GM08714 (cell line): ENCODE measurements around the gene KMT2D.

Source experiments
- H3K4me3 ChIP-seq: fragments of 200-500 bp; sonication (Bioruptor generic); 2 replicates; pipeline ENCODE4 v1.5.1; 2014; ENCODE audit warnings: mild to moderate bottlenecking, low read length, inconsistent platforms
- ZNF274 ChIP-seq: IDR thresholded peaks from 2 replicates; pipeline ENCODE4 v1.6.1; 2012; ENCODE audit warnings: mild to moderate bottlenecking, low read depth, low read length

The KMT2D gene

DNA sequence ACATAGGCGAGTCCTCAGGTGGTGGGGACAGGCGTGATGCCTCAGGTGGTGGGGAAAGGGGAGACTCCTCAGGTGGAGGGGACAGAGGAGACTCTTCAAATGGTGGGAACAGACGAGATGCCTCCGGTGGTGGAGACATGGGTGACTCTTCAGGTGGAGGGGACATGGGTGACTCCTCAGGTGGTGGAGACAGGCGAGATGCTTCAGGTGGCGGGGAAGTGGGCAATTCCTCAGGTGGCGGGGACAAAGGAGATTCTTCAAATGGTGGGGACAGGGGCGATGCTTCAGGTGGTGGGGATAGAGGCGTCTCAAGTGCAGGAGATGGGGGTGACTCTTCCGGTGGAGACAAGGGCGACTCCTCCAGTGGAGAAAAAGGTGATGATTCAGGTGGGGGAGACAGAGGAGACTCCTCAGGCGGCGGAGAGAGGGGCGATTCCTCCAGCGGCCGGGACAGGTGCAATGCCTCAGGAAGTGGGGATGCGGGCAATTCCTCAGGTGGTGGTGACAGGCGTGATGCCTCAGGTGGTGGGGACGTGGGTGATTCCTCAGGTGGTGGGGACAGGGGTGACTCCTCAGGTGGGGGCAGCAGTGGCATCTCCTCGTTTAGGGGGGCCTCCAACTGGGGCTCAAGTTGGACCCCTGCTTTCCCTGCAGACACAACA is 8.7 kb downstream of the KMT2D start:
- TF ChIP-seq ZNF274, result no peak
- H3K4me3 ChIP-seq, result no peak overlapping the region

DNA sequence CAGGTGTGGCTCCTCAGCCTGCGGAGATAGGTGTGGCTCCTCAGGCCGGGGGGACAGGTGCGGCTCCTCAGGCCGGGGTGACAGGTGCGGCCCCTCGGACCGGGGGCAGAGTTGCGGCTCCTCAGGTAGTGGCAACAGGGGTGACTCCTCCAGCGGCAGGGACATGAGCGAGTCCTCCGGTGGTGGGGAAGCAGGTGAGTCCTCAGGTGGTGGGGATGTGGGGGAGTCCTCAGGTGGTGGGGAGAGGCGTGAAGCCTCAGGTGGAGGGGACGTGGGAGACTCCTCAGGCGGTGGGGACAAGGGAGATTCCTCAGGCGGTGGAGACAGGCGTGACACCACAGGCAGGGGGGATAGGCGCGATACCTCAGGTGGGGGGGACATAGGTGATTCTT is 9.2 kb downstream of the KMT2D start:
- no peak for TF ChIP-seq ZNF274
- no peak overlapping the region for H3K4me3 ChIP-seq

DNA sequence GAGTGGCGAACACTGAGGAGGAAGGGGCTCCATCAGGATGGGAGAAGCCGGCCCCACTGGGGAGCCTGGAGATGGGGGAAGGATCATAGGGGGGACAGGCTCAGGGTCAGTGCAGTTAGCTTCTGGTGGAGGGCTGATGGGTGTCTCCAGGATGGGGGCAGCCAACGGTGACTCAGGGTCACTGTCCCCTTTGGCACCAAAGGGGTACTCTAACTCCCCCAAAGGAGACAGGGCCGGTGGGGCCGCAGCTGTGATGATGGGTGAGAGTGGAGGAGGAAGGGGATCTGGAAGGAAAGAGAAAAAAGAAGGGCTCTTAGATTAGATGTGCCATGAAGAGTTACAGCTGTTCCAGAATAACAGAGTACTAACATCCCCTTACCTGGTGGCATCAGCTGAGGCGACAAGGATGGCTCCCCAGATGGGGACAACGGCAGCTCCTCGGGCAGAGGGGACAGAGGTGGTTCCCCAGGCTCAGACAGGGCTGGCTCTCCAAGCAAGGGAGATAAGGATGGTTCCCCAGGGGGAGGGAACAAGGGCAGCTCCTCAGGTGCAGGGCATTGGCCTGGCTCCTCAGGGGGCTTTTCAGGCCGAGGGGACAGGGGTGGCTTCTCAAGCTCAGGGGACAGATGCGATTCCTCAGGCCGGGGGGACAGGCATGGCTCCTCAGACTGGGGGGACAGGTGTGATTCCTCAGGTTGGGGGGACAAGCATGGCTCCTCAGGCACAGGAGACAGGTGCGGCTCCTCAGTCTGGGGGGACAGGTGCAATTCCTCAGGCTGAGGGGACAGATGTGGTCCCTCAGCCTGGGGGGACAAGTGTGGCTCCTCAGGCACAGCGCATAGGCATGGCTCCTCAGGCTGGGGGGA is 9.9 kb downstream of the KMT2D start:
- no peak overlapping the region for H3K4me3 ChIP-seq
- TF ChIP-seq ZNF274, result no peak

DNA sequence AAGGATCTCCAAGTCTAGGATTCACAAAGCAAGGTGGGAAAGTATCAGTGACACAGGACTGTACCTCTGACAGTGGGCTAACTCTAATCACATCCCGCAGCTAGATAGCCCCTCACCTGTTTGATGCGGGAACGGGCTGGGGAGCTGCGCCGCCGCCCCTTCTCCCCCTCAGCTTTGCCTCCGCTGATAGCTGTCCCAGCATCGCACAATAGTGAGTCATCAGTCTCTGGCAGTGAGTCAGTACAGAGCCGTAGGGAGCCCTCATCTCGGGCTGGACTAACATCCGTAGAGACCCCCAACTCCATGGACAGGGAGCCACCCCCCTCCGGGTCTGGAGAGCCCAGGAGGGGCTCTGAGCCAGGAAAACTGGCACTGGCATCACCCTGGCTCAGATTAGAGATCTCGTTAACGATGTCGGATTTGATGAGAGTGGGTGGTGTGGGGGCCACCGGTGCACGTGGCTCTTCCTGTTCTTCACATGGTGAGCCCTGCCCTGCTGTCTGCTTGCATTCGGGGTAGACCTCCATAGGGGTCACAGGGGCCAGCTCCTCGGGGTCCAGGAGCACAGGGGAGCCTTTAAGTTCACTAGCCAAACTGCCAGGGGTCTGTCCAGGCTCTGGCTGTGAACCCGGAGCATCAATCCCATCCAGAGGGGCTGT is 10.9 kb downstream of the KMT2D start:
- no peak for TF ChIP-seq ZNF274

DNA sequence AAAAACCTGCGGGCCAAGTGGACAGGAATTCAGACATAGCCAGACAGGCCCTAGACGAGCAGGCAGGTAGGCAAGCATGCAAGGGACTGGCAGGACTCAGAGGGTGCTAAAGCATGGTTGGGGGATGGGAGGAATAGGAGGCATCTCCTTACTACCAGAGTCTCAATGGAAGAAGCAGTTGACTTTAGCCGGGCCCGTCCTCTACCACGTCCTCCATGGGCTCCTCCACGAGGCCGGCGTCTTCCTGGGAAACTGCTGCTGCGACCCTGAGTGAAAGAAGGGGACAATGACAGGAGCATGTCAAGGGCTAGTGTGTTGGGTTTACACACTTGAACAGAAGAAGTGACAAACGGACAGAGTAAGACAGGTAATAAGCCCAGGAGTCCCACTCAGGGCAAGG is 11.6 kb downstream of the KMT2D start:
- no peak for TF ChIP-seq ZNF274
- H3K4me3 ChIP-seq, result no peak overlapping the region

More for the DNA sequence above, 10.9 kb downstream of the KMT2D start:
- no peak overlapping the region for H3K4me3 ChIP-seq

DNA sequence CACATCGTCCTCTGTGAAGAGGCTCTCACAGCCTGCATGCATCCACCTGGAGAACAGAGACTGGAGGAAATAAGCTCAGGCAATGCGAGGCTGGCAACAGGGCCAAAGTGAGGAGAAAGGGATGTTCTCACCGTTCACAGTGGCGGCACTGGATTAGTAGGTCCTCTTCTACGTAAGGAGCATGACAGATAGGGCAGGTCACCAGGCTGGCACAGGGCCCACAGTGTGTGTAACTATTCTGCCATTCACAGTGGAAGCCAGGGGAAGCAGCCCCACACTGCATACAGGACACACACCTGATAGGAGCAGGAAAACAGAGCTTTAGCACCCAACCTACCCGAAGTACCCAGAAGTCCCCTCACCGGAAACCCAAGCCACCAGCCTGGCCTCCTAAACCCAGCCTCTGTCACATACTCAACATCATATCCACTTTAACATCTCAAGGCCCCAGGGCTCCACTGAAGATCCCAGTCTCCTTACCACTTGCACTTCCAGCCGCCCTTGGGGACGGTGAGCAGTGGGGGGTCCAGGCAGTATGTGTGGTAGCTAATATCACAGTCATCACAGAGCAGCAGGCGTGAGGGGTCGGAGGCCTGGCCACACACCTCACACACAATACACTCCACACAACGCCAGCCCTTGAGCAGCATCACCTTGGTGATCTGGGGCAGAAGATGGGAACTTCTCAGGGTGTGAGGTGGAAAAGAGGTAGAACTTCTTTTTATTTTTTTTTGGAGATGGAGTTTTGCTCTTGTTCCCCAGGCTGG is 14.3 kb downstream of the KMT2D start:
- no peak for TF ChIP-seq ZNF274
- no peak overlapping the region for H3K4me3 ChIP-seq

DNA sequence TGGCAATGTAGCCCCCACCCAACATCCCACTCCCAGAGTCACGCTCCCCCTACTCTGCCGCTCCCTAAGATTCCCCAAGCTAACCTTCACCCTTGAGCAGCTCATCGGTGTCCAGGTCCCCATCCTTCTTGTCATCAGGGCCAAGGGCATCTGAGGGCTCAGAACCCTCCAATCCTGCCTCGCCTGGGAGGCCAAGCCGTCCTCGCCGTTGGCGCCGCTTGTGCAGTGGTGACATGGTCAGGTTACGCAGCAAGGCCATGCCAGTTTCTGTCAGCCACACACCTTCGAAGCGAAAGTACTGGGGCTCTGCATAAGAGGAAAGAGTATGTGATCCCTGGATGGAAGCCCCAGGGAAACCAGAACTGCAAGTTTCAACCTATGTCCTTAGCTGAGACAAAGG is 15.9 kb downstream of the KMT2D start:
- no peak overlapping the region for H3K4me3 ChIP-seq
- no peak for TF ChIP-seq ZNF274

DNA sequence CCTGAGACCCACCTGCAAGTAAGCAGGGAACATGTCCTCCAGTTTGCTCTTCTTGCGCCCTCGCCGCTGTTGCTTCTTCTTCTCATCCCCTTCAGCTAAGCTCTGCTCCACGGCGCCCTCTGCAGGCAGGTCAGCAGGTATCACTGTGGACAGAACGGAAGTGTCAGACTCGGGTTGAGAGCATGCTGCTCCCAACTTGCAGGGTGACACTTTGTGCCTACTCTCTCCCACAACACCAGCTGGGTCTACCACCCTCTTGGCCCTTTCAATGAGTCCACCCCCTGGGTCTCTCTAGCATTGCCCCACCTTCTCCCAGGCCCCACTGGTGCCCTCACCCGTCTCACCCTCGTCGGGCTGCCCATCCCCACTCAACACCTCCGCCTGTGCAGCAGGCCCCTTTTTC is 16.7 kb downstream of the KMT2D start:
- no peak overlapping the region for H3K4me3 ChIP-seq
- no peak for TF ChIP-seq ZNF274

DNA sequence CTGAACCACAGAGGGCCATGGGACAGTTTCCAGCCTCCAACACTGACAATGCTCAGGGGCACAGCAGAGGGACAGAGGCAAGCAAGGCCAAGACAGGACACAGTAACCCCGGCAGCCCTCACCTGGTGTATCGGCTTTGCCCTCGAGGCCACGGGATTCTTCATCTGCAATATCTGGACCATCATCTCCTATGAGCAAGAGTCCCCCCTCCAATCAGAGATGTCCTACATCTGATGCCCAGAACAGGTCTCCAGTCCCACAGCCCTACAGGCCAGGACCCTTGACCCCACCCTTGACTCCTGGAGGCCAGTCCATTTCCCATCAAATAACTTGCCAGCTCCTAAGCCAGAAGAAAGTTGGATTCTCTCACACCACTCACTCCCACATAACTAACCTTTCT is 17.4 kb downstream of the KMT2D start:
- no peak for TF ChIP-seq ZNF274

DNA sequence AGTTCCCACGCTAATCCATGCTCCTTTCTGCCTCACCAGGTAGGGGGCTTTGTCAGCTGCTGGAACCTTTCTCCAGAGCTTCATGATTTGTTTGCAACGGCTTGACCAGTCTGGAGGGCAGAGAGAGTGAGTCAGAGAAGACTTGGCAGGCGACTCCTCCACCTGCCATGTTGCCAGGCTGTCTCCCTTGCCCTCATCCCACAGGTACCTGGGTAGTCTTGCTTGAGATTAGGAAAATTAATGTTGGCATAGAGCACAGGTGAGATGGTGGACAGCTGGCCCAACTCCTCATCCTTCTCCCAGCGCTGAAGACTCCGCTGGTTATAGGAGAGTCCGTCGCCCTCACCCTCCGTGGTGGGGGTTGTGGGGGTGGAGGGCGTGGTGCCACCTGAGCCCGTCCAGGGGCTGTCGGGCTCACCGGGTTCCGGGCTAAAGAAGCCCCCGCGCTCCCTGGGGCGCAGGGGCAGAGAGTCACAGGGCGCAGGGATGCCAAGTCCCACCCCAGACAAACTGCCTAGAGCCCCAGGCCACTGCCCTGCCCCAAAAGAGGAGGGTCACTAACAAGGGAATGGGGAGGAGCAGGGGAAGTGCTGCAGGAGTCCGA is 18.6 kb downstream of the KMT2D start:
- H3K4me3 ChIP-seq, result no peak overlapping the region
- TF ChIP-seq ZNF274, result no peak

More for the DNA sequence above, 17.4 kb downstream of the KMT2D start:
- no peak overlapping the region for H3K4me3 ChIP-seq

DNA sequence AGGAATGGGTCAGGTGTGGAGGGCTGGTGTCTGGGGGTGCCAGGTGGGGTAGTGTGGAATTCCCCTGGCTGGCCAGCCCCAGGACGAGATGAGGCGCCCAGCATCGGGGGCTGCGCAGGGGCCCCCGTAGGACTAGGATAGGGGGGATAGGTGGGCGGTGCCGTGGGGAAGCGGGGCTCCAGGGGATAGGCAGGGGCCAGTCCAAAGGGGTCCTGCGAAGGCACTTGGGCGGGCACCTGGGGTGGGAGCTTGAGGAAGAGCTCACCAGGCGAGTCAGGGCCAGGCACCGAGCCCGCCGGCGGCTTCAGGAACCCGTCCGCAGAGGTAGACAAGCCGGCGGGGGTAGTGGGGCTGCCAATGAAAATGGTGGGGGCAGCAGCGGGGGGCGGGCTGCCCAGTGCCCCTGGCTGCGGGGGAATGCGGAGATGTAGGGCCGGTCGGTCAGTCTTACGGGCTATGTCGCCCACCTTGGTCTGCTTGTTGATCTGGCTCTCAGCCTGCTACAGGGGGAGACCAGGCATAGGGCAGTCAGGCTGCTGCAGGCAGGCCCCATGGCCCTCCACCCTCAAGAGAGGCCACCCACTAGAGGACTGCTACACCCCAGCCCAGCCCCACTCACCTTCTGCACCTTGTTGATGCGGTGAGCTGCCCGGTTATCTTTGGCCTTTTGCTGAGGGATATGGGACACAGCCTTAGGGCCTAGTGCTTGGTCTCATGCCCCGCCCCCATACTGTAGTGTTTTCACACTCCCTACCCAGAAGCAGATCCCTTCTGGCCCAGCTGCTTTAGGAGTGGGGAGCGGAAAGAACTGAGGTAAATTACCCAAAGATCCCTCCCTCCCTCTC is 19.3 kb downstream of the KMT2D start:
- TF ChIP-seq ZNF274, result no peak
- no peak overlapping the region for H3K4me3 ChIP-seq

DNA sequence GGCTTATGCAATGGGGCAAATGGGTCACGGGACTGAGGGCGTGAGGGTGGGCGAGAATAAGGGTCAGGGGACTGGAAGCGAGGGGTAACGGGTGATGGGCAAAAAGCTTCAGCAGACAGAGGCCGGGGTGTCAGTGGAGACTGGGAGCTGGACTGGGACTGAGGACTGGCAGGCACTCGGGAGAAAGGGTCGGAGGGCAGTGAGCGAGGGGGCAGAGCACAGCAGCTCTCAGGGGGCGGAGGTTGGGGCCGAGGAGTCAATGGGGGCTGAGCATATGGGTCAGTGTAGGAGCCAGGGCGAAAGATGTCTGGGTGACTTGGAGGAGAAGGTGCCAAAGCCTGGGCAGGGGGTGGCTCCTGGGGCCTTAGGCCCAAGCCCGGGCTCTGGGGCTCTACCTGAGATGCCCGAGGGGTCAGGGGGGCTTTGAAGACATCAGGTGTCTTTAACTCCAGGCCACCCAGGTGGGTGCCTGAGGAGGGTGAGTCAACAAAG is 20.2 kb downstream of the KMT2D start:
- no peak for TF ChIP-seq ZNF274
- H3K4me3 ChIP-seq, result no peak overlapping the region
